ENCODE results near the gene C19orf85. TPM values are rescaled to one million over a fixed set of nuclear protein-coding genes. Genes with fewer than 3 reads are reported as not detected.

The C19orf85 gene
- total and polyA plus RNA-seq, 2 donors (not counting 1 experiment from before 2014, with no cell fraction given), result not detected

GRCh38 chr19:55486971-55487923 lies 22.7 kb upstream of the C19orf85 start:
- peak; percentile 98 for DNase-seq (ENCODE audit: low read depth in 2 of 2)
- Histone ChIP-seq H3K4me3 (replicated peaks in 1 of 4; ENCODE audit: control extremely low read depth in 1 of 4, insufficient read depth in 1 of 4, low read depth in 3 of 4, low read length in 4 of 4) (peak overlapping the region; percentile 35 to 70 (median 39)), H3K9me3 (ENCODE audit: control insufficient read depth, insufficient read depth, low read depth, low read length) (no peaks in the 10 kb centered on the region), H3K4me2 (ENCODE audit: extremely low read depth, insufficient read depth, low read length) (peak overlapping the region; percentile 100), H3K9ac (ENCODE audit: insufficient read depth, low read length) (peak overlapping the region; percentile 91), H3K27ac (ENCODE audit: insufficient read depth, low read length) (peak overlapping the region; percentile 96), H3K36me3 (ENCODE audit: control insufficient read depth, insufficient read depth, low read length) (peaks cover 11% of the 10 kb centered on the region), H3K79me2 (ENCODE audit: control insufficient read depth, insufficient read depth, low read length) (peaks cover 9% of the 10 kb centered on the region), H3K27me3 (ENCODE audit: control insufficient read depth, insufficient read depth, low read length) (no peaks in the 10 kb centered on the region), H2AFZ (ENCODE audit: low read length) (no peak overlapping the region), H3K4me1 (ENCODE audit: control insufficient read depth, extremely low read depth, insufficient read depth, low read length) (peaks cover 44% of the 10 kb centered on the region), H4K20me1 (ENCODE audit: control insufficient read depth, extremely low read depth, insufficient read depth, low read length) (no peaks in the 10 kb centered on the region)
- no peak for TF ChIP-seq CTCF (conservative IDR thresholded peaks at IDR 0.05 in 1 of 2, IDR thresholded peaks at IDR 0.05 in 1 of 2; ENCODE audit: low read depth in 1 of 2, low read length in 2 of 2)
- TF ChIP-seq EZH2 (IDR thresholded peaks at IDR 0.05; ENCODE audit: low read length, missing control alignments), result no peak

- DNase-seq (ENCODE audit: low read depth in 2 of 2), result no peak
- no peak overlapping the region for H2AFZ ChIP-seq (ENCODE audit: low read length)
- H3K27ac ChIP-seq (ENCODE audit: insufficient read depth, low read length), result peak overlapping the region; percentile 96
- H3K27me3 ChIP-seq (ENCODE audit: control insufficient read depth, insufficient read depth, low read length), result no peaks in the 10 kb centered on the region
- H4K20me1 ChIP-seq (ENCODE audit: control insufficient read depth, extremely low read depth, insufficient read depth, low read length), result no peaks in the 10 kb centered on the region
- peaks cover 9% of the 10 kb centered on the region for H3K79me2 ChIP-seq (ENCODE audit: control insufficient read depth, insufficient read depth, low read length)
- peaks cover 12% of the 10 kb centered on the region for H3K36me3 ChIP-seq (ENCODE audit: control insufficient read depth, insufficient read depth, low read length)
- peaks cover 38% of the 10 kb centered on the region for H3K4me1 ChIP-seq (ENCODE audit: control insufficient read depth, extremely low read depth, insufficient read depth, low read length)
- TF ChIP-seq EZH2 (IDR thresholded peaks at IDR 0.05; ENCODE audit: low read length, missing control alignments) (no peak), CTCF (conservative IDR thresholded peaks at IDR 0.05 in 1 of 2, IDR thresholded peaks at IDR 0.05 in 1 of 2; ENCODE audit: low read depth in 1 of 2, low read length in 2 of 2) (peak in 1 of 2 donors; percentile 35)
- H3K4me3 ChIP-seq (replicated peaks in 1 of 4; ENCODE audit: control extremely low read depth in 1 of 4, insufficient read depth in 1 of 4, low read depth in 3 of 4, low read length in 4 of 4), result peak overlapping the region; percentile 30 to 71 (median 56)
- H3K9me3 ChIP-seq (ENCODE audit: control insufficient read depth, insufficient read depth, low read depth, low read length), result no peaks in the 10 kb centered on the region
- H3K9ac ChIP-seq (ENCODE audit: insufficient read depth, low read length), result peak overlapping the region; percentile 91
- H3K4me2 ChIP-seq (ENCODE audit: extremely low read depth, insufficient read depth, low read length), result peak overlapping the region; percentile 100
These were observed 21.8 kb upstream of the C19orf85 start for GRCh38 chr19:55486043-55486970.

All from fibroblast of lung (primary cell).